ENCODE measurements around the gene AHCYL1.

Gene AHCYL1

DNA sequence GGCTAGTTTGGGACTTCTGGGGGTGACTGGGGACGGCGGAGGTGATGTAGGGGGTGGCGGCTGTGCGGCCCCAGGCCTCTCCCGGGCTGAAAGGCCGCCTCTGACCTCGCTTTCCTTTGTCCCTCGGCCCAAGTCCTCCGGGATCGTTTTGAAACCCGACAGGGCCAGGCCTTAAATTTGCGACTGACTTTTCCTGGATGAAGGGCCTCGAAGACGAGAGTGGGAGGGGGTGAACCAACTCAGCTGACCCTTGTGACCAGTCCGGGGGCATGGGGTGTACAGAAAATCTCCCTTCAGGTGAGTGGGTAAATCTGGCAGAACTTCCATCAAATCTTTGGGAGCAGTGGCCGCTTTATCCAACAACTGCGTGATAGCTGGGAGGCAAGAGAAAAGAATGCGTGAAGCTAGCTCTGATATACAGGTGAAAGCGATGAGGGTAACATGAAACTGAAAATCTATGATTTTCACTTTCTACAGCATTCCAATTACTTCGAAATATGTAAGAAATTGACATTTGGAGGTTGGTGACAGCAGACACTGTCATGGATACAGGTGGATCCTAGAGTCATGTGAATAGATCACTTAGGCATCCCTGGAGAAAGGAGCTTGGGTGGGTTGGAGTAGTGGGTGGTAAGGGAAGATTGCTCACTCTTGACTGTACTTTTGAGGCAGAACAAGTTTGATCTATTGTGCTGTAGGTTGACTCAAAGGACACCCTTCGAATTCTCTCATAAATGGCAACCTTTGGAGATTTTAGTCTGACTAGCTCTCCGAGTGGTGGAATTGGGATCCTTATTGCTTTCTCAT, 885 bp downstream of the AHCYL1 start:
- peak overlapping the region; percentile 93 for H2AFZ ChIP-seq (ENCODE audit: low read length)
- peak overlapping the region; percentile 39 for H3K14ac ChIP-seq (ENCODE audit: low read length)
- peaks cover 8 to 13% of the 10 kb centered on the region in 2 donors for H3K4me1 ChIP-seq (ENCODE audit: control insufficient read depth in 2 of 2, insufficient read depth in 1 of 2, low read depth in 1 of 2, low read length in 2 of 2)
- H2BK120ac ChIP-seq (ENCODE audit: low read depth, low read length), result no peak overlapping the region
- H4K8ac ChIP-seq (ENCODE audit: low read depth, low read length), result no peak overlapping the region
- H3K36me3 ChIP-seq (replicated peaks in 1 of 2; ENCODE audit: control insufficient read depth in 2 of 2, insufficient read depth in 2 of 2, low read length in 2 of 2), result peaks cover 2 to 42% of the 10 kb centered on the region in 2 donors
- H4K91ac ChIP-seq (ENCODE audit: low read depth, low read length, poor library complexity), result no peak overlapping the region
- peak overlapping the region; percentile 99 for H3K9ac ChIP-seq (ENCODE audit: low read depth, low read length, poor library complexity)
- H3K4me2 ChIP-seq (ENCODE audit: insufficient read depth, low read length, poor library complexity, severe bottlenecking), result peak overlapping the region; percentile 66
- no peak for DNase-seq (ENCODE audit: low spot score)
- peak overlapping the region; percentile 74 to 95 for H3K4me3 ChIP-seq (ENCODE audit: low read length in 2 of 2)
- H3K9me3 ChIP-seq (replicated peaks in 1 of 2; ENCODE audit: control insufficient read depth in 2 of 2, insufficient read depth in 1 of 2, low read depth in 1 of 2, low read length in 2 of 2), result peaks cover 0 to 14% of the 10 kb centered on the region in 2 donors
- peak overlapping the region; percentile 67 for H3K23ac ChIP-seq (ENCODE audit: low read depth, low read length, poor library complexity)
- peaks cover 5% of the 10 kb centered on the region for H3K79me1 ChIP-seq (ENCODE audit: low read depth, low read length)
- no peak overlapping the region for H3K4ac ChIP-seq (ENCODE audit: low read length)
- H2BK5ac ChIP-seq (ENCODE audit: low read length), result peak overlapping the region; percentile 84
- H3K27me3 ChIP-seq (ENCODE audit: control insufficient read depth in 3 of 3, insufficient read depth in 3 of 3, low read depth in 1 of 3, low read length in 3 of 3), result peaks cover 0 to 3% (median 0%) of the 10 kb centered on the region in 3 experiments
- H3K18ac ChIP-seq (ENCODE audit: low read length), result peak overlapping the region; percentile 97
- H2AK5ac ChIP-seq (ENCODE audit: low read depth, low read length), result peak overlapping the region; percentile 72
- H2BK15ac ChIP-seq (ENCODE audit: low read length), result peak overlapping the region; percentile 82
- H3K27ac ChIP-seq (replicated peaks; ENCODE audit: low read length), result peak overlapping the region; percentile 82
- no CpG with 5 or more reads among the region's 22 CpGs for WGBS, 2 donors (ENCODE audit: extremely low coverage in 2 of 2, insufficient read length in 2 of 2, insufficient replicate concordance in 1 of 2)
- H2BK12ac ChIP-seq (ENCODE audit: low read length), result no peak overlapping the region

DNA sequence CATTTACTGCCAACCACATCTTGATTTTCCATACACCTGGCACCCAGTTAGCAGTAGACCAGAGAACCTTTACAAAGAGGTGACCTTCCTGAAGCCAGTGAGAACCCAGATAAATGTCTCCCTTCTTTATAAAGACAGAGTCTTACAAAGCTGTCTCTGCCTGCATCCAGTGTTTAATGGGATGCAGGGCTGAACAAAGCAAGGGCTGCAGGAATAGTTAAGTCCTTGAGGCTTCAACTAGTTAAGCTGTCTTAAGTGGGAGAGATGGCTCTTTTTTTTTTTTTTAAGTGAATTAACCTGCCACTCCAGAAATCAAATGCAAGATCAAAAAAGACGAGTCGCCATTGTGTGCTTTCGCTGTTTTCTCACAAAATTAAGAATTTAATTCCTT, 1.5 kb downstream of the AHCYL1 start:
- H2AFZ ChIP-seq (ENCODE audit: low read length), result no peak overlapping the region
- peaks cover 2 to 48% of the 10 kb centered on the region in 2 donors for H3K36me3 ChIP-seq (replicated peaks in 1 of 2; ENCODE audit: control insufficient read depth in 2 of 2, insufficient read depth in 2 of 2, low read length in 2 of 2)
- H3K27ac ChIP-seq (replicated peaks; ENCODE audit: low read length), result peak overlapping the region; percentile 59
- H3K4ac ChIP-seq (ENCODE audit: low read length), result no peak overlapping the region
- no peak overlapping the region for H2BK12ac ChIP-seq (ENCODE audit: low read length)
- peaks cover 0 to 14% of the 10 kb centered on the region in 2 donors for H3K9me3 ChIP-seq (replicated peaks in 1 of 2; ENCODE audit: control insufficient read depth in 2 of 2, insufficient read depth in 1 of 2, low read depth in 1 of 2, low read length in 2 of 2)
- no peak overlapping the region for H3K18ac ChIP-seq (ENCODE audit: low read length)
- no peak overlapping the region for H2BK5ac ChIP-seq (ENCODE audit: low read length)
- H2AK5ac ChIP-seq (ENCODE audit: low read depth, low read length), result no peak overlapping the region
- peaks cover 0 to 3% (median 0%) of the 10 kb centered on the region in 3 experiments for H3K27me3 ChIP-seq (ENCODE audit: control insufficient read depth in 3 of 3, insufficient read depth in 3 of 3, low read depth in 1 of 3, low read length in 3 of 3)
- no peak overlapping the region for H4K8ac ChIP-seq (ENCODE audit: low read depth, low read length)
- H3K4me2 ChIP-seq (ENCODE audit: insufficient read depth, low read length, poor library complexity, severe bottlenecking), result peak overlapping the region; percentile 66
- no peak overlapping the region for H4K91ac ChIP-seq (ENCODE audit: low read depth, low read length, poor library complexity)
- H3K4me3 ChIP-seq (ENCODE audit: low read length in 2 of 2), result peak overlapping the region; percentile 74 to 95
- peaks cover 5% of the 10 kb centered on the region for H3K79me1 ChIP-seq (ENCODE audit: low read depth, low read length)
- WGBS, 2 donors (ENCODE audit: extremely low coverage in 2 of 2, insufficient read length in 2 of 2, insufficient replicate concordance in 1 of 2), result no CpG with 5 or more reads among the region's 3 CpGs
- no peak overlapping the region for H2BK120ac ChIP-seq (ENCODE audit: low read depth, low read length)
- peak; percentile 37 for DNase-seq (ENCODE audit: low spot score)
- H2BK15ac ChIP-seq (ENCODE audit: low read length), result no peak overlapping the region
- no peak overlapping the region for H3K9ac ChIP-seq (ENCODE audit: low read depth, low read length, poor library complexity)
- no peak overlapping the region for H3K23ac ChIP-seq (ENCODE audit: low read depth, low read length, poor library complexity)
- H3K14ac ChIP-seq (ENCODE audit: low read length), result no peak overlapping the region
- H3K4me1 ChIP-seq (ENCODE audit: control insufficient read depth in 2 of 2, insufficient read depth in 1 of 2, low read depth in 1 of 2, low read length in 2 of 2), result peaks cover 8 to 13% of the 10 kb centered on the region in 2 donors

DNA sequence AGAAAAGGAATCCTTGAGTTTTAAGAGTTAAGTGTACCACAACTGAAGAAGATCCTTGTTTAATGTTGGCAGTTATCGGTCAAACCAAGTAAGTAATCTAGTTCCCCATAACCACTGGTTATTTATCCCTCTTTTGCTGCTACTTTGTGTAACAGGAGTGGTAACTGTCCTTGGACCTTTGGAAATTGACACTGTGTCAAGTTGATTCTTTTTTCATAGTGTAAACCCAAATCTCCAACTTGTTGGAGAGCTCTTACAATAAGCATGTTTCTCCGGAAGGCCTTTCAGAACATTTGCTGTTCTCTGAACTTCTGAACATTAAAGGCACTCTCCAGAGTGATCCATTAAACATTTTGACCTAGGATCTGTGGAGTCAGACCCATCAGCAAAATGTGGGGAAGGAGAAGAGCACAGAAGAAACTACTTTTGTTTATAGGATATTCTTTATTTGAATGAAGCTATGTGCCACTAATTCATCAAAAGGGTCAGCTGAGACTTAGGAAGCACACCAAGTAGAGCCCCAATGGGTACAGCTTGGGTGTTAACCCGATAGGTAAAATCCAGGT, 3.9 kb downstream of the AHCYL1 start:
- no peak for DNase-seq (ENCODE audit: low spot score)
- no peak overlapping the region for H4K8ac ChIP-seq (ENCODE audit: low read depth, low read length)
- no peak overlapping the region for H2BK15ac ChIP-seq (ENCODE audit: low read length)
- H3K23ac ChIP-seq (ENCODE audit: low read depth, low read length, poor library complexity), result no peak overlapping the region
- WGBS, 2 donors (ENCODE audit: extremely low coverage in 2 of 2, insufficient read length in 2 of 2, insufficient replicate concordance in 1 of 2), result no CpG with 5 or more reads among the region's 3 CpGs
- no peak overlapping the region for H2BK120ac ChIP-seq (ENCODE audit: low read depth, low read length)
- no peak overlapping the region for H2BK5ac ChIP-seq (ENCODE audit: low read length)
- H3K4ac ChIP-seq (ENCODE audit: low read length), result no peak overlapping the region
- no peak overlapping the region for H4K91ac ChIP-seq (ENCODE audit: low read depth, low read length, poor library complexity)
- H3K18ac ChIP-seq (ENCODE audit: low read length), result no peak overlapping the region
- H3K4me1 ChIP-seq (ENCODE audit: control insufficient read depth in 2 of 2, insufficient read depth in 1 of 2, low read depth in 1 of 2, low read length in 2 of 2), result peaks cover 11 to 13% of the 10 kb centered on the region in 2 donors
- no peaks in the 10 kb centered on the region for H3K27me3 ChIP-seq (ENCODE audit: control insufficient read depth in 3 of 3, insufficient read depth in 3 of 3, low read depth in 1 of 3, low read length in 3 of 3)
- no peak overlapping the region for H3K14ac ChIP-seq (ENCODE audit: low read length)
- H3K36me3 ChIP-seq (replicated peaks in 1 of 2; ENCODE audit: control insufficient read depth in 2 of 2, insufficient read depth in 2 of 2, low read length in 2 of 2), result peaks cover 2 to 62% of the 10 kb centered on the region in 2 donors
- no peak overlapping the region for H3K4me2 ChIP-seq (ENCODE audit: insufficient read depth, low read length, poor library complexity, severe bottlenecking)
- peaks cover 0 to 14% of the 10 kb centered on the region in 2 donors for H3K9me3 ChIP-seq (replicated peaks in 1 of 2; ENCODE audit: control insufficient read depth in 2 of 2, insufficient read depth in 1 of 2, low read depth in 1 of 2, low read length in 2 of 2)
- no peak overlapping the region for H2AFZ ChIP-seq (ENCODE audit: low read length)
- H2BK12ac ChIP-seq (ENCODE audit: low read length), result no peak overlapping the region
- peaks cover 6% of the 10 kb centered on the region for H3K79me1 ChIP-seq (ENCODE audit: low read depth, low read length)
- H3K27ac ChIP-seq (replicated peaks; ENCODE audit: low read length), result no peak overlapping the region
- no peak overlapping the region for H3K9ac ChIP-seq (ENCODE audit: low read depth, low read length, poor library complexity)
- H2AK5ac ChIP-seq (ENCODE audit: low read depth, low read length), result no peak overlapping the region
- H3K4me3 ChIP-seq (ENCODE audit: low read length in 2 of 2), result no peak overlapping the region

Measured in neuronal stem cell (in vitro differentiated cells).